Endometrial microvascular endothelial cells (primary cell): Measurements from ENCODE around the gene PEX7. TPM values are rescaled to one million over a fixed set of nuclear protein-coding genes. Genes with fewer than 3 reads are reported as not detected.
"Not testable (repeated sequence)": the region's sequence is repeated elsewhere in the genome, so short reads cannot be mapped to it uniquely, and the experiment has no call there.

Experiments
- in situ Hi-C: cut with HindIII; loops from 2 replicates; pipeline ENCODE4 v1.10.0; 2017; ENCODE audit warnings: low sequenced_read_pairs, low pct_unique_long_range_greater_than_20kb; ENCODE audit errors: inconsistent ontology term
- total RNA-seq: library from RNA; depleted of rRNA; stranded (reverse); fragments of >200 nt; gene quantifications from one replicate; pipeline ENCODE4 v1.2.3, GENCODE V29; 2015; ENCODE audit errors: inconsistent ontology term

The PEX7 gene
- total RNA-seq, 1 donor from 2014 or later = 5.6 TPM

- in situ Hi-C loops = no loop called here
Observed at GRCh38 chr6:136923954-136924673, 101.7 kb downstream of the PEX7 start.

- in situ Hi-C loops = no loop called here
Observed at GRCh38 chr6:136926383-136926782, 104.0 kb downstream of the PEX7 start.

- in situ Hi-C loops = no loop called here
Observed at GRCh38 chr6:136927292-136927691, 104.9 kb downstream of the PEX7 start.

- in situ Hi-C loops = no loop called here
Observed at GRCh38 chr6:136930528-136930927, 108.1 kb downstream of the PEX7 start.

GRCh38 chr6:136932599-136932998 lies 110.2 kb downstream of the PEX7 start:
- in situ Hi-C loops = no loop called here

- in situ Hi-C loops = no loop called here
Observed at GRCh38 chr6:136945072-136945471, 122.7 kb downstream of the PEX7 start.

- in situ Hi-C loops = no loop called here
Observed at GRCh38 chr6:136945711-136946121, 123.3 kb downstream of the PEX7 start.

GRCh38 chr6:136947037-136947436 lies 124.6 kb downstream of the PEX7 start:
- in situ Hi-C loops = no loop called here

GRCh38 chr6:136949957-136950356 lies 127.6 kb downstream of the PEX7 start:
- in situ Hi-C loops = not testable (repeated sequence)

- in situ Hi-C loops = no loop called here
Observed at GRCh38 chr6:136950436-136951126, 128.2 kb downstream of the PEX7 start.

- in situ Hi-C loops = no loop called here
Observed at GRCh38 chr6:136952714-136953260, 130.4 kb downstream of the PEX7 start.

- in situ Hi-C loops = no loop called here
Observed at GRCh38 chr6:136955123-136955522, 132.7 kb downstream of the PEX7 start.

GRCh38 chr6:136956590-136957544 lies 134.5 kb downstream of the PEX7 start:
- in situ Hi-C loops = no loop called here

GRCh38 chr6:136958168-136958567 lies 135.8 kb downstream of the PEX7 start:
- in situ Hi-C loops = no loop called here

GRCh38 chr6:136959471-136959891 lies 137.1 kb downstream of the PEX7 start:
- in situ Hi-C loops = no loop called here

GRCh38 chr6:136959935-136960334 lies 137.5 kb downstream of the PEX7 start:
- in situ Hi-C loops = not testable (repeated sequence)

GRCh38 chr6:136960781-136961180 lies 138.4 kb downstream of the PEX7 start:
- in situ Hi-C loops = no loop called here

- in situ Hi-C loops = no loop called here
Observed at GRCh38 chr6:136961848-136962247, 139.5 kb downstream of the PEX7 start.

GRCh38 chr6:136962661-136963060 lies 140.3 kb downstream of the PEX7 start:
- in situ Hi-C loops = no loop called here
